NCI-H460 (cell line): ENCODE data around the gene ASB16. TPM values are rescaled to one million over a fixed set of nuclear protein-coding genes. Genes with fewer than 3 reads are reported as not detected.
A peak's percentile ranks its signal among the peaks of the same experiment; 100 is the strongest.
"Not testable (repeated sequence)": the region's sequence is repeated elsewhere in the genome, so short reads cannot be mapped to it uniquely, and the experiment has no call there.

Experiments used
- DNase-seq: peaks from one replicate; pipeline ENCODE4 v3.0.0-alpha.2; 2016; ENCODE audit warnings: low read depth; ENCODE audit errors: extremely low read depth
- polyA plus RNA-seq: library from polyadenylated mRNA; depleted of rRNA; stranded (reverse); fragments of >200 nt; gene quantifications from 2 replicates; pipeline ENCODE4 v1.2.3, GENCODE V29; 2014; cell fraction: nucleus; rRNA removed
- total RNA-seq: library from RNA; depleted of rRNA; stranded (reverse); fragments of >200 nt; shearing (Covaris generic); gene quantifications from 2 replicates; pipeline ENCODE4 v1.2.3, GENCODE V29; 2014; rRNA removed

Gene ASB16, protein sequence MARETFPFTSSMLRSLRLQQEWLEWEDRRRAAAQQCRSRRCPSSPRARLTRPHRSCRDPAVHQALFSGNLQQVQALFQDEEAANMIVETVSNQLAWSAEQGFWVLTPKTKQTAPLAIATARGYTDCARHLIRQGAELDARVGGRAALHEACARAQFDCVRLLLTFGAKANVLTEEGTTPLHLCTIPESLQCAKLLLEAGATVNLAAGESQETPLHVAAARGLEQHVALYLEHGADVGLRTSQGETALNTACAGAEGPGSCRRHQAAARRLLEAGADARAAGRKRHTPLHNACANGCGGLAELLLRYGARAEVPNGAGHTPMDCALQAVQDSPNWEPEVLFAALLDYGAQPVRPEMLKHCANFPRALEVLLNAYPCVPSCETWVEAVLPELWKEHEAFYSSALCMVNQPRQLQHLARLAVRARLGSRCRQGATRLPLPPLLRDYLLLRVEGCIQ
- not detected in 2 replicates for total RNA-seq
- not detected in 2 replicates for polyA plus RNA-seq

DNA sequence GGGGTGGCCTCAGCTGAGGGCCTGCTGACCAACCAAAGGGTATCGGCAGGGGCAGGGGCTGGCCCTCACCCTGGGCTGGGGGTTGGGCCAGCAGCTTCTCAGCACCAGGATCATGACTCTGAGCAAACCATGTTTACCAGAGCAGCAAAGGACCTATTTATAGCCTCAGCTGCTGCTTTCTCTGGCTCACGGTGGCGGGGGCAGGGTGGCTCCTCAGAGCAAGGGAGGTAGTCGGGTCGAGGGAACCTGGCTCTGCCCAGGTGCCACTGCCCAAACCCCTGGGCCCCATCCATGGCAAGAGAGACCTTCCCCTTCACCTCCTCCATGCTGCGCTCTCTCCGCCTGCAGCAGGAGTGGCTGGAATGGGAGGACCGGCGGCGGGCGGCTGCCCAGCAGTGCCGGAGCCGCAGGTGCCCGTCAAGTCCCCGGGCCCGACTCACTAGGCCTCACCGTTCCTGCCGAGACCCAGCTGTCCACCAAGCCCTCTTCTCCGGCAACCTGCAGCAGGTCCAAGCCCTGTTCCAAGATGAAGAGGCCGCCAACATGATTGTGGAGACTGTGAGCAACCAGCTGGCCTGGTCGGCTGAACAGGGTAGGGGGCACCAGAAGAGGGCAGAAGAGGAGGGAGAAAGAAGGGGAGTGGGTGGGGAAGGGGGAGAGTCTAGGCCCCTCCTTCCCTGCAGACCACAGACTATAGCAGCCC is at the start of gene ASB16:
ASB16 (plus strand) TSS at position 206 of the 703 bp plus-strand sequence; CDS start at position 292, 86 bp downstream.
- DNase-seq: no peak

DNA sequence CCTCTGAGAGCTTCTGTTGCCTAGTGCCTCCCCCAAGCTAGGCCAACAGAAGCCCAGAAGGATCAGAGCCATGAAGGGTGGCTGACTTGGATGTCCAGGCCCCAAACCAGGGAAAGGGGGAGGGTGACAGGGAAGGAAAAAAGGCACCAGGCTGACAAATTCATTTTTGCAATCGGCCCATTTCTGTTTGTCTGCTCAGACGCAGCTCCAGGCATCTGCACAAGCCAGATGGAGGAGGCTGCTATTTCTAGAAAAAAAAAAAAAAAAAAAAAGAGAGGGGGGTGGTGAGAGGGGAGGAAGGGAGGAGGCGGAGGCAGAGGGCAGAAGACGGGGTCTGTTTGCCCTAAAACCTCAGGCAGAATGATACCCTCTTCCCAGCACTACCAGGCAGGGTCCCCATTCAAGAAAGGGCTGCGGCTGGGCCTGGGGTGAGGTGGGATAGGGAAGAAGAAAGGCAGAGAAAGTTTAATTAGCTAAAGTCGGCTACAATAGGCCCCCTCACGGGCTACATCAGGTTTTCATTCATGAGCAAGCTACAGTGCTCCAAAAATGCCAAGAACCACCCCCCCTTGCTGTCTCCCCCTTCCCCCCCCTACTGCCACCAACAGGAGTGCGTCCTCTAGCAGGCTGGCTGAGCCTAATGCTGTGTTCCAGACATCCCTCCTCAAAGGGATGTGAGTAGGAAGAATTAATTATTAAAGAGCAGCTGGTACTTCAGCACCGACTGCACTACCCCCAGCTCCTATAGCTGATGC is 49.5 kb upstream of the ASB16 start:
- no peak for DNase-seq

DNA sequence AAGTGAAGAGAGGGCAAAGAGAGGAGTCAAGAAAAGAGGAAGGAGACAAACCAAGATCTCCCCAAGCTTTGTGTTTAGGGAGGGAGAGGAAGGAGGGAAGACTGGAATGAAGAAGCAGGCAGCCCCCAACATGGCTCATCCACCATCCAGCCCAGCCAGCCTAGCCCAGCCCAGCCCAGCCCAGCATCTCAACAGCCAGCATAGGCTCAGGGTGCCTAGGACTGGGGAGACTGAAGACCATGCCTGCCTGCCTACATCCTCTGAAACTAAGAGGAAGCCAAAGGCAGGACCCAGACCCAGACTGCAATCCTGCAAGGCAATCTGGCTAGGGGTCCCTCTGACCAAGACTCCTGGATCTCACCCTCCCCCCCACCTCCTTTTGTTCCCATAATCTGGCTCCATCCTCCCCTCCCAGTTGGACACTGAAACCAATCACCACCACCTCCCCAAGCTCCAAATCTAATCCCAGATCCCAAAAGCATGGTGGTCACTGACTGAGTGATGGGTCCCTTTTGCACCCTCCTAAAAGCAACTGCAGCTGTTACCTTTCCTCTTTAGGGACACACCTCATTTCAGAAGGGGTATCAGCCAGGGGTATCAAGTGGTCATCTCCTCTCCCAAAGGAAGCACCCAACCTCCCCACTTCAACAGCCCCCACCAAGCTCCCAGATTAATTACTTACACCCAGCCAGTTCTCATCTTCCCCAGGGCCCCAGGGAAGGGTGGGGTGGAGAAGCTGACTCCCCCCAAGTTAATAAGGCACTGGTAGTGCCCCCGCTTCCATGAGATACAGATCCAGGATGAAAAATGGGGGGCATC is 48.3 kb upstream of the ASB16 start:
- DNase-seq: no peak

DNA sequence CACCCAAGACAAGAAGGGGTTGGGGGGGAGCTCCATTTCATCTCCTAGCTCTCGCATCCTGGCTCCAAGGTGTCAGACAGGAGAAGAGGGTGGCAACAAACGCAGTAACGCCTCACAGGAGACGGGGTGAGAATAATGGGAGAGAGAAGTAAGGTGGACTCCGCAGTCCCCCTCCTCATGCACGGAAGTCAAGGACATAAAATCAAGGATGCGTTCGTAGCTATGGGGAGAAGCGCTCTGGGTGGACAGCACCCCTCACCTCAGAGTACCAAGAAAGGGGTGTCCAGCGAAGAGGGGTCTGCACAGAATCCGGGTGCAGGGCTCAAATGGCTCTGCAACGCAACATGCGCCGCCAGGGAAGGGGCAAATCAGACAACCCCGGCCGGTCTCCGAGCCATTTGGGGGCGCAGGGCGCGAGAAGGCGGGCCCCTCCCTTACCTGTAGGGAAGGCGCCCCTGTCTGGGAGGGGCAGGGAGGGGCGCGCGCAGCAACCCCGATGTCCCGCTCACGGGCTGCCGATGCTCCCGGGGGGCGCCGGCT is 47.6 kb upstream of the ASB16 start:
- no peak for DNase-seq

DNA sequence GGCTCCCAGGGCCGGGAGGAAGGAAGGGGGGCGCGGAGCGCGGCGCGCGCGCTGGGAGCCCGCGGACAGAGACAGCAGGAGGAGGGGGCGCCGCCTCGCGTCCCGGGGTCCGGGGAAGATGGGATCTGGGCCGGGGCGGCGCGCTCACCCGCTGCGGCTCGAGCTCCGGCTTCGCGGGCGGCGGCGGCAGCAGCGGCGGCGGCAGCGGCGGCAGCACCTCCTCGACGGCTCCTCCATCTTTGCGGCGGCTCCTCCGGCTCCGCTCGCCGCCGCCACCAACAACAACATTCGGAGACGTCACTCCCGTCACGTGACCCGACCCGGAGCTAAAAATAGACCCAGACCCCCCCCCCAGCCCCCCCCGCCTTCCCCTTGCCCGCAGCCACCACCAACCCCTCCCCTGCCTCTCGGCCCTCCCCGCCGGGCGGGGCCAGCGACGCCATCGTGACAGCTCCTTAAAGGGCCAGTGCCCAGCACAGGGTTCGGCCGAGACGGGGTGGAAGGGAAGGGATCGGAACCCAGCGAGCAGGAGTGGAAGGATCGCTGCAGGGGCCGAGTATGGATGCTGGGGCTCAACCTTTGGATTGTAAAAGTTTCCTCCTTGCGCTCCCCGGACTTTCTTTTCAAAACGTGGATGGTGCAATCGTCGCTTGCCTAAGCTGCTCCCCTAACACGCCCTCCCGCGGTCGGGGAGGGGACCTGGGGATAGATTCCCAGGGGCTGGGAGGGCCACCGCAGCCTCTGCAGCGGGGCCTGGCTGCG is 47.0 kb upstream of the ASB16 start, which contains the start of gene HDAC5:
HDAC5 (minus strand) TSS at position 286 of the 762 bp plus-strand sequence. CDS start 6,126 bp downstream, outside the sequence.
- peak; percentile 92 for DNase-seq

DNA sequence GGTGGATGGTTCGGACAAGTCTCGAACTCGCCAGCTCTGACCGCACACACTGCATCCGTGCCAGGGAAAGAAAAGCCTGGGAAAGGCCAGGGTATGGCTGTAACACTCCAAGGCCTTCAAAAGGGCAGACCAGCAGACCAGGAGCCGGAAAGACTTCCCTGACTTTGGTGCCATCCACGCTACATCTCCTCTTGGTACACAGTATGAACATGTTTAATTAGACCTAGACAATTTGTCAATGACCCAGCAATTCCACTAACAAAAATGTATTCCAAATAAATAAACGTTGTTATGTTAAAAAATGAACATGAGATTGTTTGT is 46.4 kb upstream of the ASB16 start:
- DNase-seq: no peak

DNA sequence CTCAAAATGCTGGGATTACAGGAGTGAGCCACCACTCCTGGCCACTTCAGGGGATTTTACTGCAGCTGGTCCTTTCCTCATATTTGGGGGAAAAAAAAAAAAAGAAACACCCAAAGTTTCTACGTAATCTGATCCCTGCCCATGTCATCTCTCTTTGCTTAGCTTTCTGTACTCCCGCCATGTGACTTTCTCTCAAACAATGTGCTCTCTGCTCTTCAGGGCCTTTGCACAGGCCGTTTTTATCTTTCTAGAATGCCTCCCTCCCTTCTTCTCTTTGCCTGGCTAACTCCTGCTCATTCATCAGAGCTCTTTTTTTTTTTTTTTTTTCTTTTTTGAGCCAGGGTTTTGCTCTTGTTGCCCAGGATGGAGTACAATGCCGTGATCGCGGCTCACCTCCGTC is 42.1 kb upstream of the ASB16 start:
- no peak for DNase-seq

DNA sequence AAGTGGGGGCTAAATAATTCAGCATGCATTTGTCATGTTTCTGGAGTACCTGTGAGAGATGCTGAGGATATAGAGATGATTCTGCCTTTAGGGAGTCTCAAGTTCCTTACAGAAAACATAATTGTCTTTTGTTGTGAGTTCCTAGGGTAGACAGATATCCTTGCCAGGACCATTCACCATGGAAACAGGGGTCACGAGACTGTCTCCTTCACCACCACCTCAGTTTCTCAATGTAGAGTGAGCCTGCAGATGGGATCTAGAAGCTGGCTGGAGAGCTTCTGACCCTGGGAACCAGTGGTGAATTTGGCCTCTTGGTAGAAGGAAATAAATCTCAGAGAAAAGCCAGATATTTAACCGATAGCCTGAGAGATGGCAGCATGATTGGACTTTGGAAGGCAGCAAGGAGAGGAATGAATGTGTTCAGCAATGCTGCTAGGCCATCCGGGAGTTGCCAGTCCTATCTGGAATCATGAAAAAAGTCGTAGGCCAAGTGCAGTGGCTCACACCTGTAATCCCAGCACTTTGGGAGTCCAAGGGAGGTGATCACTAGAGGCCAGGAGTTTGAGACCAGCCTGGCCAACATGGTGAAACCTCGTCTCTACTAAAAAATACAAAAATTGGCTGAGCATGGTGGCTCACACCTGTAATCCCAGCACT is 39.7 kb upstream of the ASB16 start:
- DNase-seq: no peak

DNA sequence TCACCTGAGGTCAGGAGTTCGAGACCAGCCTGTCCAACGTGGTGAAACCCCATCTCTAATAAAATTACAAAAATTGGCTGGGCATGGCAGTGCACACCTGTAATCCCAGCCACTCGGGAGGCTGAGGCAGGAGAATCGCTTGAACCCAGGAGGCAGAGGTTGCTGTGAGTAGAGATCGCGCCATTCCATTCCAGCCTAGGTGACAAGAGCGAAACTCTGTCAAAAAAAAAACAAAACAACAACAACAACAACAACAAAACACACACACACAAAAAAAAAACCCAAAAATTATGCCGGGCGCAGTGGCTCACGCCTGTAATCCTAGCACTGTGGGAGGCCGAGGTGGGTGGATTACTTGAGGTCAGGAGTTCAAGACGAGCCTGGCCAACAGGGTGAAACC is 39.1 kb upstream of the ASB16 start:
- DNase-seq: not testable (repeated sequence)

DNA sequence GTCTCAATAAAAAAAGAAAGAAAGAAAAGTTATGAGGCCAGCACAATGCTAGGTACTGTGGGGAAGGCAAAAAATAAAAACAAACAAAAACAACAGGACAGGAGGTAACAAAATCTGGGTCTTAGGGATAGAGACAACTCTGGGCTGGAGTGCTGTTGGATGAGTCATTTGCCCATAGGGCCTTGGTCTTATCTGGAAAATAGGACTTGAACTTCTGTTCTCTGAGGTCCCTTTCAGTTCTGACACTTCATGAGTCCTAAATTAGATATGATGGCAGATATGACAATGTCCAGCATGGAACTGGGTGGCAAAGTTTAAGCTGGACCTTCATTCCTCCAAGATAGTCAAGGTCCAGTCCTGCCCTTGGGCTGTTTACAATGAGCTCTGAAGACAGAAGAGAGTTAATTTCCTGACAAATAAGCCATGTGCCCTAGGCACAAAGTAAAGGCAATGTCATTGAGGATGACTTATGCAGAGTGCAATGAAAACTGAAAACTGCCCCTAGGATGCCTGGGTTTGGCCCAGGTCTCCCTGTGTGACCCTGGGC is 38.2 kb upstream of the ASB16 start:
- DNase-seq: no peak

DNA sequence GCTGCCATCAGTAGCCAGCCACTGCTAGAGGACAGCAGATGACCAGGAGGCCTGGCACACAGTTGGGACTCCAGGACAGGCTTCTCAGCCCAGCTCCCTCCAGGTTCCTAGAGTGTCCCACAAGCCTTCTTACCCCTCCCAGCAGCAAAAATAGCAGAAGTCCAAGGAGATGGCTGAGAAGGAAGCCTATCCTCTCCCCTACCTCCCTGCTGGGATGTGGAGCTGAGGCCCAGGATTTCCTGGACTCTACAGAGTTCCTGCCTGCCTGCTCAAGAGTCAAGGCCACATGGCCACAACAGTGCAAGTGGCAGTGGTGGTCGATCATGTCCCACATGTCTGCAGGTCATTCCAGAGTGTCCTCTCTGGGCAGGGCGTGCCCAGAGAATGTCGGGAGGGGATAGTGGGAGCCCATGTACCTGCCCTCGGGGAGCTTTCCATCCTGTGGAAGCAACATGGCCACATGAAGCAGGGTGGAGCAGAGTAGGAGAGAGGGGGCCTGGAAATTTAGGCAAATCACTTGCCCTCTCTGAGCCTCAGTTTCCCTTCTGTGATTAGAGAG is 36.5 kb upstream of the ASB16 start:
- DNase-seq: no peak

DNA sequence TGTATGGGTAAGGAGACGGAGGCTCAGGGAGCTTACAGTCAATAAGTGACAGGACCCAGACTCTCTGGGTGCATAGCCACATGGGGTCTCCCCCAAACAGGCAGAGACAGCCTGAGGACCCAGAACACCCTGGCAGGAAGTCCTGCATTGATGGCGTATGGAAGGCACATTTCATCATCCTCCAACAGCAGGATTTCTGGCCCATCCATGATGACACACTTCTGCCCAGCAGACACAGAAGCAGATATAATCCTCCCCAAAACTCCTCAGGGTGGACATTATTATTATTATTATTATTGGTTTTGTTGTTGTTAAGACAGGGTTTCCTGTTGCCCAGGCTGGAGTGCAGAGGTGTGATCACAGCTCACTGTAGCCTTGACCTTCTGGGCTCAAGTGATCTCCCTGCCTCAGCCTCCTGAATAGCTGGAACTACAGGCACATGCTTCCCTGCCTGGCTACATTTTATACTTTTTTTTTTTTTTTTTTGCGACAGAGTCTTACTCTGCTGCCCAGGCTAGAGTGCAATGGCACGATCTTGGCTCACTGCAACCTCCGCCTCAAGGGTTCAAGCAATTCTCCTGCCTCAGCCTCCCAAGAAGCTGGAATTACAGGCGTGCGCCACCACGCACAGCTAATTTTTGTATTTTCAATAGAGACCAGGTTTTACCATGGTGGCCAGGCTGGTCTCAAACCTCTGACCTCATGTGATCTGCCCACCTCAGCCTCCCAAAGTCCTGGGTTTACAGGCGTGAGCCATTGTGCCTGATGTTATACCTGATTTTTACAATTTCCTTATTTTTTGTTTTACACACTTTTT is 35.5 kb upstream of the ASB16 start:
- no peak for DNase-seq

DNA sequence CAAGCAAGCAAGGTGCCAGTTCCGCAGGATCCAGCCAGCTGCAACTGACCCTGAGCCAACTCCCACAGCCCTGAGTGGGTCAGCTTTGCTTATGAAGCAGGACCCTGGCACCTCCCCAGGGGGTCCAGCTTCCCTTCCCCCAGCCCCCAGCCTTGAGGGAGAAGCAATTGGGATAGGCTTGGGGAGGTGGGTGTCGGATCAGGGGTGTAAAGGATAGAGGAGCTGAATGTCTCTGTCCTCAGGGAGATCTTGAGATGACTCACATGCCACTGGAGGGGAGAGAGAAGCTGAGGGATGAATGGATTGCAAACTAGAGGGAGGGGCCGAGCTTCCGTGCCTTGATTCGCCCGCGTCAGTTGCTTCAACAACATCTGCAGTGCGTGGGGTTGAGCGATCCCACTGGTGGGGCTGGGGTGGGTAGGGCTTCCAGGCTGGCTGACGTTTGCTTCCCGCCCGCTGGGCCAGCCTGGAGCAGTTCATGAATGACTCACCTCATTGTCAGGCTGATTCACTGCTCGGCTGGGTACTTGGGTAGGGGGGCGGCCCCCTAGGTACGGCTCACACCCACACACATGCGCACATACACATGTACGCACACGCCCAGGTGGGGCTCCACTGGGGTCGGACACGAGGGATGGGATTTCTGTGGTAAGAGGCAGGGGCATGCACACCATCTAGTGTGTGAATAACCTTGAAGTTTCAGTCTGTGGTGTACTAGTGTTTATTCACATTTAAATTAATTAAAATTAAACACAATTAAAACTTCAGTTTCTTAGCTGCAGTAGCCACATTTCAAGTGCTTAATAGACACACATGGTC is 32.4 kb upstream of the ASB16 start:
- DNase-seq: peak; percentile 89

DNA sequence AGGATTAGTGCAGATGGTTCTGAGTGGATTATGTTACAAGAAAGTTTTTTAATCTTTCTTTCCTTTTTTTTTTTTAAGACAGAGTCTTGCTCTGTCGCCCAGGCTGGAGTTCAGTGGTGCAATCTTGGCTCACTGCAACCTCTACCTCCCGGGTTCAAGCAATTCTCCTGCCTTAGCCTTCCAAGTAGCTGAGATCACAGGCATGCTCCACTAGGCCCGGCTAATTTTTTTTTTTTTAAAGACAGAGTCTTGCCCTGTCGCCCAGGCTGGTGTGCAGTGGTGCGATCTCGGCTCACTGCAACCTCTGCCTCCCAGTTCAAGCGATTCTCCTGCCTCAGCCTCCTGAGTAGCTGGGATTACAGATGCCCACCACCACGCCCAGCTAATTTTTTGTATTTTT is 26.6 kb upstream of the ASB16 start:
- not testable (repeated sequence) for DNase-seq

DNA sequence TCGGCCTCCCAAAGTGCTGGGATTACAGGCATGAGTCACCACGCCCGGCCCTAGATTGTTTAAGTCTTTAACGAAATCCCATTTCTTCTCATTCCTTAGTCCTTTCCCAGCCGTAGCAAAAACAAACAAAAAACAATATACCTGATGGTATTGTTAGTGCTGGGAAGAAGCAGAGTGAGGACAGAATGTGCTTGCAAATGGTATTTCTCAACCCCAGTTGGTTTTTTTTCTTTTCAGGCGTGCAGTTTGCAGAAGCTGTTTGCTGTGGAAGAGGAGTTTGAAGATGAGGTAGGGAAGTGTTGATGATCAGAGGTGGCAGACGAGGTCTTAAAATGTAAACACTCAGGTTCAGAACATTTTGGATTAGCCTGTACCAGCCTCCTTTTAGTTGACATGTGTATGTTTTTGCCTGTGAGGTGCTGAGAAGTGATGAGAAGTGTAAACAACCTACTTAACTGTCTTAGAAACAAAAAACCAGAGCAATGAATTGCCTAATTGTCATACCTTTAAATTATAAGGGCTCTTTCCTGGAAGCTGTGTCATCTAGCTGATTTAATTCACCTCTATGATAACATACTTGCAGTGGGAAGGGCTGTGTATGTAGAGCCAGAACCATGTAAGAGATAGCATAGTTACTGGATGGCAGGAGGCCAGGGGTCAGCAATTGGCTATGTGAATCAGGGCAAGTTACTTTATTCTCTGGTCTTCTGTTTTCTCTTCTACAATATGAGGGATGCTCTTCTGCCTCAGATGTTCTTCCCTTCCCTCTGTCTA is 25.4 kb upstream of the ASB16 start:
- no peak for DNase-seq
